GM12874 (cell line): ENCODE results near the gene KCNJ14.

Source experiments
- CTCF ChIP-seq: IDR thresholded peaks from 2 replicates; pipeline ENCODE4 v1.5.1; 2011; ENCODE audit warnings: low read depth, mild to moderate bottlenecking, control low read depth, low read length, moderate library complexity; ENCODE audit not compliant: insufficient read depth

Gene KCNJ14

GRCh38 chr19:48468772-48469288 is 13.5 kb downstream of the KCNJ14 start:
- TF ChIP-seq CTCF = no peak

- TF ChIP-seq CTCF = no peak
Measured at GRCh38 chr19:48469289-48469881, 14.0 kb downstream of the KCNJ14 start, which contains the start of gene CYTH2. TSS of gene CYTH2 (plus strand) at chr19:48469369. CDS start at chr19:48469508, 139 bp downstream.

- TF ChIP-seq CTCF = no peak
Measured at GRCh38 chr19:48469934-48470680, 14.7 kb downstream of the KCNJ14 start.

- TF ChIP-seq CTCF = no peak
Measured at GRCh38 chr19:48470856-48471255, 15.5 kb downstream of the KCNJ14 start.

- TF ChIP-seq CTCF = no peak
Measured at GRCh38 chr19:48471836-48472235, 16.5 kb downstream of the KCNJ14 start.

- TF ChIP-seq CTCF = no peak
Measured at GRCh38 chr19:48473161-48473966, 18.0 kb downstream of the KCNJ14 start.

GRCh38 chr19:48474084-48474592 is 18.8 kb downstream of the KCNJ14 start:
- no peak for TF ChIP-seq CTCF
